GM21390 (cell line): Measurements from ENCODE around the gene CTXND2.

Experiments
- ATAC-seq: cut with Tn5 transposase; IDR thresholded peaks from one replicate; pipeline ENCODE4 v1.9.1; 2021; ENCODE audit not compliant: unreplicated experiment

CTXND2 gene

DNA sequence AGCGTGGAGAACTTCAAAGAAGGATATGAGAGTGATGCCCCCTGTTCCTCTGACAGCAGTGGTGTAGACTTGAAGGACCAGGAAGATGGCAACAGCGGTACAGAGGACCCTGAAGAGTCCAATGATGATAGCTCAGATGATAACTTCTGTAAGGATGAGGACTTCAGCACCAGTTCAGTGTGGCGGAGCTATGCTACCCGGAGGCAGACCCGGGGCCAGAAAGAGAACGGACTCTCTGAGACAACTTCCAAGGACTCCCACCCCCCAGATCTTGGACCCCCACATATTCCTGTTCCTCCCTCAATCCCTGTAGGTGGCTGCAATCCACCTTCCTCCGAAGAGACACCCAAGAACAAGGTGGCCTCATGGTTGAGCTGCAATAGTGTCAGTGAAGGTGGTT is 73.7 kb downstream of the CTXND2 start:
- no peak for ATAC-seq

DNA sequence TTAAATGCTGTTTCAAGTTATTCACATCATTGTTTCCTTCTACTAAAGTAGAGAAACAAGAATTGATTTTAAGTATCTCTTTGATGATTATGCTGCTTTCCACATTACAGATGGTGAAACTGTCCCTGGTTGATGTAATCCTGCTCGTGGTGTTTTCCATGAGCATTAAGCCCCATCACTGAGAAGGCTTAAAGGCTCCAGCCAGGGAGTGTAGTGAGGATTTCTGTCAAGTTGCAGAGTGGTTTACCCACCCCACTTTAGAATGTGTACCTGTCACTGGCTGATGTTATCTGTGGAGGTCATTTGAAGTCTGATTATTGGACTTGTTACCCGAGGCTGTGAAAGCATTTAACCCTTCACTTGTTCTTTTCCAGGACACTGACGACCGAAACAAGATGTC is 74.8 kb downstream of the CTXND2 start:
- no peak for ATAC-seq
